GM12878 (cell line): ENCODE results near the gene PLCB4. TPM values are rescaled to one million over a fixed set of nuclear protein-coding genes. Genes with fewer than 3 reads are reported as not detected.
A peak's percentile ranks its signal among the peaks of the same experiment; 100 is the strongest.

ENCODE experiments used
- ATAC-seq: fragments of 200-7000 bp; cut with Tn5 transposase; 3 replicates; pipeline ENCODE4 v1.9.1; 2020; ENCODE audit warnings: mild to moderate bottlenecking, moderate library complexity
- BruUV-seq: library from RNA; stranded (reverse); fragments of 400-500 nt; replicated peaks from 2 replicates; lab custom pipeline; 2021; lab: Mats Ljungman, UMichigan
- CTCF ChIA-PET: fragments of 300-600 bp; sonication (Branson Sonifier 250); formaldehyde crosslinking; extraction: SDS; loops from one replicate; lab custom pipeline; 2021; ENCODE audit warnings: inconsistent platforms; lab: Yijun Ruan, JAX
- POLR2A ChIA-PET: fragments of 350-600 bp; formaldehyde crosslinking; extraction: SDS; loops from one replicate; lab custom pipeline; 2021; ENCODE audit warnings: inconsistent platforms; lab: Charles Lee
- RAD21 ChIA-PET: fragments of 300-600 bp; sonication (Branson Sonifier 250); formaldehyde crosslinking; loops from one replicate; lab custom pipeline; 2023; ENCODE audit warnings: antibody characterized with exemption; ENCODE audit not compliant: unreplicated experiment; lab: Charles Lee
- SMC1A ChIA-PET: fragments of 300-600 bp; sonication (Branson Sonifier 250); formaldehyde crosslinking; loops from one replicate; lab custom pipeline; 2023; ENCODE audit not compliant: unreplicated experiment, uncharacterized antibody; lab: Charles Lee
- DNase-seq: peaks from one replicate; pipeline ENCODE4 v3.0.0-alpha.2; 2011; ENCODE audit warnings: low read depth, low spot score
- FAIRE-seq: peaks from 3 replicates; lab custom pipeline; 2011; peaks lifted over from hg19 to GRCh38; lab: Jason Lieb, UNC
- H2AFZ ChIP-seq: 2 replicates; pipeline ENCODE4 v1.6.0; 2011; ENCODE audit warnings: low read depth, low read length, control low read depth; ENCODE audit not compliant: control insufficient read depth
- H3K27ac ChIP-seq: 2 replicates; pipeline ENCODE4 v1.5.1; 2011; ENCODE audit warnings: control low read depth; ENCODE audit not compliant: control insufficient read depth, insufficient read depth
- H3K27me3 ChIP-seq, 2 experiments: replicated peaks in 1 of 2; 2 replicates each; pipeline versions ENCODE4 v1.6.0 to v1.6.1; 2011; ENCODE audit warnings: low read length in 1 of 2; ENCODE audit not compliant: control insufficient read depth in 2 of 2, insufficient read depth in 2 of 2
- H3K36me3 ChIP-seq, 2 experiments: 2 replicates each; pipeline ENCODE4 v1.5.1; 2011; ENCODE audit warnings: low read length in 1 of 2; ENCODE audit not compliant: control insufficient read depth in 2 of 2, insufficient read depth in 2 of 2
- H3K4me1 ChIP-seq: 2 replicates; pipeline ENCODE4 v1.6.1; 2011; ENCODE audit warnings: mild to moderate bottlenecking, low read length, moderate library complexity, mixed read lengths; ENCODE audit not compliant: control insufficient read depth, insufficient read depth
- H3K4me2 ChIP-seq: 2 replicates; pipeline ENCODE4 v1.6.0; 2011; ENCODE audit warnings: control low read depth; ENCODE audit not compliant: control insufficient read depth, insufficient read depth
- H3K4me3 ChIP-seq: fragments of 200-600 bp; sonication (generic); 2 replicates; pipeline ENCODE4 v1.5.1; 2016
- H3K79me2 ChIP-seq: 2 replicates; pipeline ENCODE4 v1.6.0; 2011; ENCODE audit warnings: low read length; ENCODE audit not compliant: control insufficient read depth, insufficient read depth
- H3K9ac ChIP-seq: 2 replicates; pipeline ENCODE4 v1.8.0; 2011; ENCODE audit warnings: low read length, control low read depth, mixed read lengths; ENCODE audit not compliant: control insufficient read depth, insufficient read depth
- H3K9me3 ChIP-seq: replicated peaks from 3 replicates; pipeline ENCODE4 v1.5.1; 2011; ENCODE audit warnings: mild to moderate bottlenecking, low read length; ENCODE audit not compliant: control insufficient read depth, insufficient read depth
- H4K20me1 ChIP-seq: 2 replicates; pipeline ENCODE4 v1.6.0; 2011; ENCODE audit not compliant: control insufficient read depth, insufficient read depth
- EED ChIP-seq: sonication (generic); IDR thresholded peaks from 2 replicates; pipeline ENCODE4 v1.6.1; 2016; ENCODE audit warnings: antibody characterized with exemption, low read depth
- RAD21 ChIP-seq: IDR thresholded peaks from 2 replicates; pipeline ENCODE4 v1.6.1; 2011; ENCODE audit warnings: mild to moderate bottlenecking, low read depth, low read length, moderate library complexity; ENCODE audit not compliant: insufficient read depth
- RUNX3 ChIP-seq: IDR thresholded peaks from 2 replicates; pipeline ENCODE4 v1.6.1; 2012; ENCODE audit warnings: low read length, inconsistent platforms
- SIX5 ChIP-seq: IDR thresholded peaks from 2 replicates; pipeline ENCODE4 v1.6.1; 2011; ENCODE audit warnings: mild to moderate bottlenecking, low read depth, low read length, moderate library complexity; ENCODE audit not compliant: severe bottlenecking
- SMC3 ChIP-seq: IDR thresholded peaks from 2 replicates; pipeline ENCODE4 v1.6.1; 2011; ENCODE audit warnings: low read length, improper control_type of control experiment, borderline replicate concordance
- STAT1 ChIP-seq: fragments of 450-650 bp; conservative IDR thresholded peaks from 2 replicates; pipeline ENCODE4 v1.6.1; 2014; ENCODE audit warnings: antibody characterized with exemption, mild to moderate bottlenecking
- TCF7 ChIP-seq: IDR thresholded peaks from 2 replicates; pipeline ENCODE4 v1.6.1; 2014; ENCODE audit warnings: antibody characterized with exemption, borderline replicate concordance
- WGBS: methylation state at CpG from one replicate; pipeline ENCODE4 v1.1.6; 2016; ENCODE audit warnings: low lambda C conversion rate; ENCODE audit not compliant: insufficient replicate concordance, insufficient coverage; ENCODE audit errors: missing lambda C conversion rate; 5-methylcytosine and 5-hydroxymethylcytosine counted together
- in situ Hi-C: fragments of 300-500 bp; cut with MboI; formaldehyde crosslinking; loops from 9 replicates; pipeline ENCODE4 v1.14.3; 2018; ENCODE audit warnings: mixed read lengths
- intact Hi-C: fragments of 100-400 bp; cut with micrococcal nuclease; formaldehyde crosslinking; loops from one replicate; pipeline ENCODE4 v1.14.2; 2022; ENCODE audit not compliant: unreplicated experiment
- polyA plus RNA-seq, 11 experiments: library from polyadenylated mRNA; depleted of rRNA in 4 of 11; unstranded in 6 of 11; stranded (reverse) in 5 of 11; fragments of >200 nt; fragmentation: Nextera tagmentation in 4 of 11; fragmentation: Illumina TruSeq in 1 of 11; extraction: Ambion mirVana in 4 of 11; extraction: Trizol in 1 of 11; gene quantifications; 1 replicate in 1 of 11; 2 replicates in 10 of 11; pipeline versions ENCODE4 v1.2.1 to v1.2.3, GENCODE V29; 2011 to 2016; ENCODE audit warnings: inconsistent platforms in 2 of 11, missing spikeins in 2 of 11, low read depth in 1 of 11
- total RNA-seq, 4 experiments: library from RNA; depleted of rRNA in 3 of 4; stranded (reverse); fragments of >200 nt in 3 of 4; fragmentation: Illumina TruSeq in 1 of 4; extraction: Trizol in 1 of 4; gene quantifications; 2 replicates each; pipeline versions ENCODE4 v1.2.1 to v1.2.3, GENCODE V29; 2013 to 2021
- TF ChIP-seq, protein P1 (sequence below): fragments of 450-650 bp; IDR thresholded peaks from 2 replicates; pipeline ENCODE4 v1.6.1; 2016; ENCODE audit warnings: mild to moderate bottlenecking
- TF ChIP-seq, protein P2 (sequence below): fragments of 450-650 bp; IDR thresholded peaks from 2 replicates; pipeline ENCODE4 v1.6.1; 2017; ENCODE audit warnings: borderline replicate concordance
- TF ChIP-seq, protein P3 (sequence below), 3 experiments: IDR thresholded peaks in 2 of 3; conservative IDR thresholded peaks in 1 of 3; 2 replicates each; pipeline ENCODE4 v1.5.1; 2011; ENCODE audit warnings: low read depth in 3 of 3, low read length in 3 of 3, mild to moderate bottlenecking in 3 of 3, control low read depth in 2 of 3, moderate library complexity in 2 of 3, inconsistent platforms in 1 of 3, mixed read lengths in 1 of 3; ENCODE audit not compliant: control insufficient read depth in 2 of 3, insufficient read depth in 1 of 3; ENCODE audit errors: extremely low read depth in 1 of 3

PLCB4 gene
- total and polyA plus RNA-seq, 10 of the 15 experiments (the other 5 are each of a cell fraction or from before 2014, with no cell fraction given) = not detected

DNA sequence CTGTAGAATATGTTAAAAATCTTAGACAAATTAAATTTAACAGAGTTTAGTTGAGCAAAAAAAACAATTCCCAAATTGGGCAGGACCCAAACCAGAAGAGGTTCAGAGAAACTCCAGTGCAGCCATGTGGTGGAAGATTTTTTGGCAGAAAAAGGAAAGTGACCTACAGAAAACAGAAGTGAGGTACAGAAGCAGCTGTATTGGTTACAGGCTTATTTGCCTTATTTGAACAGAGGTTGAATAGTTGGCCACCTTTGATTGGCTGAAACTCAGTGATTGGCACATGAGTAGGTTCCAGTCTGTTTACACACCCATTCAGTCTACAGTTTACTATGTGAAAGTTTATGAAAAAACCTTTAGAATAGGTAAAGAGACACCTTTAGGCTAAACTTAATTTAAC is 334.6 kb downstream of the PLCB4 start:
- DNase-seq (no peak), ATAC-seq (no peak), FAIRE-seq (no peak)
- H3K4me1 ChIP-seq = peaks cover 4% of the 10 kb centered on the region; the same call in 1 of the 2 replicates
- H3K36me3 ChIP-seq = no peaks in the 10 kb centered on the region
- CTCF ChIA-PET = interaction anchor here (0.7 kb wide), 1 partner anchor 207 kb away, joined by 3 read pairs; no protein-coding TSS in a partner anchor
- H3K4me3 ChIP-seq = no peak overlapping the region
- RAD21 ChIA-PET = no interaction called here
- no peak overlapping the region for H3K4me2 ChIP-seq
- POLR2A ChIA-PET = no interaction called here
- no peak overlapping the region for H3K9ac ChIP-seq
- H3K79me2 ChIP-seq = no peaks in the 10 kb centered on the region
- in situ Hi-C loops = loop anchor here (10.0 kb wide), 1 partner anchor 511 kb away; no protein-coding TSS in a partner anchor
- TF ChIP-seq EED = no peak
- TF ChIP-seq, protein P1, sequence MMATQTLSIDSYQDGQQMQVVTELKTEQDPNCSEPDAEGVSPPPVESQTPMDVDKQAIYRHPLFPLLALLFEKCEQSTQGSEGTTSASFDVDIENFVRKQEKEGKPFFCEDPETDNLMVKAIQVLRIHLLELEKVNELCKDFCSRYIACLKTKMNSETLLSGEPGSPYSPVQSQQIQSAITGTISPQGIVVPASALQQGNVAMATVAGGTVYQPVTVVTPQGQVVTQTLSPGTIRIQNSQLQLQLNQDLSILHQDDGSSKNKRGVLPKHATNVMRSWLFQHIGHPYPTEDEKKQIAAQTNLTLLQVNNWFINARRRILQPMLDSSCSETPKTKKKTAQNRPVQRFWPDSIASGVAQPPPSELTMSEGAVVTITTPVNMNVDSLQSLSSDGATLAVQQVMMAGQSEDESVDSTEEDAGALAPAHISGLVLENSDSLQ = peak; percentile 25; the same call in 1 of the 2 replicates
- no peaks in the 10 kb centered on the region; the same call in 2 of the 3 replicates for H3K9me3 ChIP-seq
- H2AFZ ChIP-seq = no peak overlapping the region
- no peak overlapping the region for H3K27ac ChIP-seq
- no peaks in the 10 kb centered on the region for H4K20me1 ChIP-seq
- intact Hi-C loops = no loop called here
- SMC1A ChIA-PET = no interaction called here
- no TSS peak for BruUV-seq
- no peaks in the 10 kb centered on the region; a peak in 1 of 4 replicates for H3K27me3 ChIP-seq

DNA sequence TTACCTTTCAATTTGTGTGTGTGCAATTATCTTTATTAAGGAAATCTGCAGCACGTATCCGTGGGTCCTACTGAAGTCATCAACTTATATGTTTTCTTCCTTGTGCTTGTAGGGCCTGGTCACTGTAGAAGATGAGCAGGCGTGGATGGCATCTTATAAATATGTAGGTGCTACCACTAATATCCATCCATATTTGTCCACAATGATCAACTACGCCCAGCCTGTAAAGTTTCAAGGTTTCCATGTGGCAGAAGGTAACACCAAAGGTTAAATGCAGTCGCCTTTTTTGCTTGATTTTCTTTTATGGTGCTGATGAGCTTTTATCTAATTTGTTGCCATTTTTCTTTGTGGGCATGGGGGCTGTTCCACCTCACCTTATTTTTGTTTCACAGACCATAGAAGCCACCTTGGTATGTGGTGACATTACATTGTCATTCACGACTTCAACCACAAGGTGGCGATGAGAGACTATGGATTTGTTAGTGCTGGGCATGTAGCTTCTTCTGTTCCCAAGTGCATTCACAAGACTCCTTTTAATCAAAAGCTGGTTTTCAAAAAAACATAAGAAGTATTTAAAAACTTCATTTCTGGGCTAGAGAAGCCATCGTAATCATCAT is 339.0 kb downstream of the PLCB4 start:
- no TSS peak for BruUV-seq
- no peaks in the 10 kb centered on the region for H3K27me3 ChIP-seq
- no peak overlapping the region for H3K27ac ChIP-seq
- H3K4me3 ChIP-seq = no peak overlapping the region
- H3K9me3 ChIP-seq = no peaks in the 10 kb centered on the region; the same call in 2 of the 3 replicates
- no peaks in the 10 kb centered on the region for H3K36me3 ChIP-seq
- peak; percentile 94 for ATAC-seq
- no peaks in the 10 kb centered on the region for H4K20me1 ChIP-seq
- no peak overlapping the region for H2AFZ ChIP-seq
- TF ChIP-seq SMC3 = peak; percentile 90
- no peak for TF ChIP-seq TCF7
- TF ChIP-seq STAT1 = no peak
- TF ChIP-seq, protein P2, sequence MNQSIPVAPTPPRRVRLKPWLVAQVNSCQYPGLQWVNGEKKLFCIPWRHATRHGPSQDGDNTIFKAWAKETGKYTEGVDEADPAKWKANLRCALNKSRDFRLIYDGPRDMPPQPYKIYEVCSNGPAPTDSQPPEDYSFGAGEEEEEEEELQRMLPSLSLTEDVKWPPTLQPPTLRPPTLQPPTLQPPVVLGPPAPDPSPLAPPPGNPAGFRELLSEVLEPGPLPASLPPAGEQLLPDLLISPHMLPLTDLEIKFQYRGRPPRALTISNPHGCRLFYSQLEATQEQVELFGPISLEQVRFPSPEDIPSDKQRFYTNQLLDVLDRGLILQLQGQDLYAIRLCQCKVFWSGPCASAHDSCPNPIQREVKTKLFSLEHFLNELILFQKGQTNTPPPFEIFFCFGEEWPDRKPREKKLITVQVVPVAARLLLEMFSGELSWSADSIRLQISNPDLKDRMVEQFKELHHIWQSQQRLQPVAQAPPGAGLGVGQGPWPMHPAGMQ = no peak
- no peak for TF ChIP-seq SIX5
- TF ChIP-seq, protein P3, sequence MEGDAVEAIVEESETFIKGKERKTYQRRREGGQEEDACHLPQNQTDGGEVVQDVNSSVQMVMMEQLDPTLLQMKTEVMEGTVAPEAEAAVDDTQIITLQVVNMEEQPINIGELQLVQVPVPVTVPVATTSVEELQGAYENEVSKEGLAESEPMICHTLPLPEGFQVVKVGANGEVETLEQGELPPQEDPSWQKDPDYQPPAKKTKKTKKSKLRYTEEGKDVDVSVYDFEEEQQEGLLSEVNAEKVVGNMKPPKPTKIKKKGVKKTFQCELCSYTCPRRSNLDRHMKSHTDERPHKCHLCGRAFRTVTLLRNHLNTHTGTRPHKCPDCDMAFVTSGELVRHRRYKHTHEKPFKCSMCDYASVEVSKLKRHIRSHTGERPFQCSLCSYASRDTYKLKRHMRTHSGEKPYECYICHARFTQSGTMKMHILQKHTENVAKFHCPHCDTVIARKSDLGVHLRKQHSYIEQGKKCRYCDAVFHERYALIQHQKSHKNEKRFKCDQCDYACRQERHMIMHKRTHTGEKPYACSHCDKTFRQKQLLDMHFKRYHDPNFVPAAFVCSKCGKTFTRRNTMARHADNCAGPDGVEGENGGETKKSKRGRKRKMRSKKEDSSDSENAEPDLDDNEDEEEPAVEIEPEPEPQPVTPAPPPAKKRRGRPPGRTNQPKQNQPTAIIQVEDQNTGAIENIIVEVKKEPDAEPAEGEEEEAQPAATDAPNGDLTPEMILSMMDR (IDR thresholded peaks at IDR 0.05 in 2 of 3, conservative IDR thresholded peaks at IDR 0.05 in 1 of 3; ENCODE audit: control insufficient read depth in 2 of 3, extremely low read depth in 1 of 3, insufficient read depth in 1 of 3, low read depth in 3 of 3, low read length in 3 of 3) = peak; percentile 74 to 85 (median 85)
- TF ChIP-seq RAD21 = peak; percentile 94
- TF ChIP-seq RUNX3 = peak; percentile 47
- TF ChIP-seq, all 136 proteins: peak for 4
- POLR2A ChIA-PET = no interaction called here
- FAIRE-seq = peak; percentile 86
- Histone ChIP-seq H3K79me2 (no peaks in the 10 kb centered on the region), H3K4me1 (peaks cover 13% of the 10 kb centered on the region), H3K4me2 (no peak overlapping the region), H3K9ac (no peak overlapping the region)
- intact Hi-C loops = loop anchor here (1.0 to 2.0 kb wide), 3 partner anchors 61 to 505 kb away; no protein-coding TSS in a partner anchor
- RAD21 ChIA-PET = interaction anchor here (0.7 to 2.5 kb wide), 8 partner anchors 11 to 1566 kb away, joined by 3 to 63 read pairs (median 4); no protein-coding TSS in a partner anchor
- 34% methylated on average over 8 of the region's 8 CpGs for WGBS
- in situ Hi-C loops = loop anchor here (10.0 kb wide), 1 partner anchor 507 kb away; no protein-coding TSS in a partner anchor
- DNase-seq = peak; percentile 53
- SMC1A ChIA-PET = interaction anchor here (0.6 to 4.5 kb wide), 21 partner anchors 9 to 1067 kb away, joined by 3 to 71 read pairs (median 5); no protein-coding TSS in a partner anchor
- CTCF ChIA-PET = interaction anchor here (0.7 to 7.5 kb wide), 39 partner anchors 9 to 1022 kb away, joined by 3 to 235 read pairs (median 4); no protein-coding TSS in a partner anchor
